ENCODE data around the gene IL18R1.

DNA sequence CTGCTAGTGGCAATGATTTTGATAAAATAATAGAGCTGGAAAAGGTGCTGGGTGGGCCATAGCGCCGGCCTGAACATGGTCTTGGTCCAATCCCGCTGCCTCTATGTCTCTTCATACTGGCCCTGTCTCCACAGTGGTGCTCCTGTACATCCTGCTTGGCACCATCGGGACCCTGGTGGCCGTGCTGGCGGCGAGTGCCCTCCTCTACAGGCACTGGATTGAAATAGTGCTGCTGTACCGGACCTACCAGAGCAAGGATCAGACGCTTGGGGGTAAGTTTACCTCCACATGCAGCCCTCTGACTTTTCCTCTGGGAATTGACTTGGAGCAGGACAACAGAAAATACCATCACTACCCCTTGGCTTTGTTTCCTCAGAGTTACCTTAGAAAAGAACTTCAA lies 91.3 kb downstream of the IL18R1 start:
- TF ChIP-seq, protein P1, sequence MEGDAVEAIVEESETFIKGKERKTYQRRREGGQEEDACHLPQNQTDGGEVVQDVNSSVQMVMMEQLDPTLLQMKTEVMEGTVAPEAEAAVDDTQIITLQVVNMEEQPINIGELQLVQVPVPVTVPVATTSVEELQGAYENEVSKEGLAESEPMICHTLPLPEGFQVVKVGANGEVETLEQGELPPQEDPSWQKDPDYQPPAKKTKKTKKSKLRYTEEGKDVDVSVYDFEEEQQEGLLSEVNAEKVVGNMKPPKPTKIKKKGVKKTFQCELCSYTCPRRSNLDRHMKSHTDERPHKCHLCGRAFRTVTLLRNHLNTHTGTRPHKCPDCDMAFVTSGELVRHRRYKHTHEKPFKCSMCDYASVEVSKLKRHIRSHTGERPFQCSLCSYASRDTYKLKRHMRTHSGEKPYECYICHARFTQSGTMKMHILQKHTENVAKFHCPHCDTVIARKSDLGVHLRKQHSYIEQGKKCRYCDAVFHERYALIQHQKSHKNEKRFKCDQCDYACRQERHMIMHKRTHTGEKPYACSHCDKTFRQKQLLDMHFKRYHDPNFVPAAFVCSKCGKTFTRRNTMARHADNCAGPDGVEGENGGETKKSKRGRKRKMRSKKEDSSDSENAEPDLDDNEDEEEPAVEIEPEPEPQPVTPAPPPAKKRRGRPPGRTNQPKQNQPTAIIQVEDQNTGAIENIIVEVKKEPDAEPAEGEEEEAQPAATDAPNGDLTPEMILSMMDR (conservative IDR thresholded peaks at IDR 0.05): no peak
- TF ChIP-seq EZH2 (IDR thresholded peaks at IDR 0.05; ENCODE audit: low read depth): no peak

All from PC-9 (cell line).